ENCODE results near the gene HDAC1. TPM values are rescaled to one million over a fixed set of nuclear protein-coding genes. Genes with fewer than 3 reads are reported as not detected.

Gene HDAC1
- total RNA-seq, 1 donor from 2014 or later: 40.4 TPM

- H3K36me3 ChIP-seq: peaks cover 83% of the 10 kb centered on the region
- no peak for TF ChIP-seq CTCF (IDR thresholded peaks at IDR 0.05; ENCODE audit: borderline replicate concordance)
- H3K27me3 ChIP-seq (ENCODE audit: low read depth): no peaks in the 10 kb centered on the region
- H3K4me3 ChIP-seq: no peak overlapping the region
- no peaks in the 10 kb centered on the region for H3K9me3 ChIP-seq (replicated peaks)
- peaks cover 9% of the 10 kb centered on the region for H3K4me1 ChIP-seq
- no peak overlapping the region for H3K27ac ChIP-seq (replicated peaks)
- no peak for DNase-seq
- intact Hi-C loops (cut with micrococcal nuclease): no loop called here
Measured at GRCh38 chr1:32329931-32330466, 38.1 kb downstream of the HDAC1 start.

GRCh38 chr1:32330558-32331151, 38.8 kb downstream of the HDAC1 start:
- no peaks in the 10 kb centered on the region for H3K9me3 ChIP-seq (replicated peaks)
- no peak for DNase-seq
- H3K36me3 ChIP-seq: peaks cover 76% of the 10 kb centered on the region
- H3K27ac ChIP-seq (replicated peaks): no peak overlapping the region
- TF ChIP-seq CTCF (IDR thresholded peaks at IDR 0.05; ENCODE audit: borderline replicate concordance): no peak
- H3K4me1 ChIP-seq: peaks cover 14% of the 10 kb centered on the region
- no peaks in the 10 kb centered on the region for H3K27me3 ChIP-seq (ENCODE audit: low read depth)
- no peak overlapping the region for H3K4me3 ChIP-seq
- intact Hi-C loops (cut with micrococcal nuclease): no loop called here

GRCh38 chr1:32331549-32331948, 39.7 kb downstream of the HDAC1 start:
- H3K27me3 ChIP-seq (ENCODE audit: low read depth): no peaks in the 10 kb centered on the region
- no peak for DNase-seq
- H3K4me3 ChIP-seq: no peak overlapping the region
- peaks cover 23% of the 10 kb centered on the region for H3K4me1 ChIP-seq
- H3K27ac ChIP-seq (replicated peaks): no peak overlapping the region
- no peak for TF ChIP-seq CTCF (IDR thresholded peaks at IDR 0.05; ENCODE audit: borderline replicate concordance)
- intact Hi-C loops (cut with micrococcal nuclease): no loop called here
- H3K9me3 ChIP-seq (replicated peaks): no peaks in the 10 kb centered on the region
- peaks cover 70% of the 10 kb centered on the region for H3K36me3 ChIP-seq

- DNase-seq: no peak
- H3K9me3 ChIP-seq (replicated peaks): no peaks in the 10 kb centered on the region
- no peak for TF ChIP-seq CTCF (IDR thresholded peaks at IDR 0.05; ENCODE audit: borderline replicate concordance)
- intact Hi-C loops (cut with micrococcal nuclease): no loop called here
- H3K36me3 ChIP-seq: peaks cover 61% of the 10 kb centered on the region
- H3K27ac ChIP-seq (replicated peaks): no peak overlapping the region
- no peaks in the 10 kb centered on the region for H3K27me3 ChIP-seq (ENCODE audit: low read depth)
- H3K4me3 ChIP-seq: no peak overlapping the region
- H3K4me1 ChIP-seq: peaks cover 32% of the 10 kb centered on the region
Measured at GRCh38 chr1:32332290-32333079, 40.6 kb downstream of the HDAC1 start.

- H3K27me3 ChIP-seq (ENCODE audit: low read depth): no peaks in the 10 kb centered on the region
- intact Hi-C loops (cut with micrococcal nuclease): no loop called here
- no peak for DNase-seq
Measured at GRCh38 chr1:32333251-32333963, 41.5 kb downstream of the HDAC1 start.

More at GRCh38 chr1:32333251-32333963, 41.5 kb downstream of the HDAC1 start:
- Histone ChIP-seq H3K9me3 (replicated peaks) (no peaks in the 10 kb centered on the region), H3K27ac (replicated peaks) (no peak overlapping the region), H3K4me1 (peaks cover 42% of the 10 kb centered on the region), H3K36me3 (peaks cover 51% of the 10 kb centered on the region), H3K4me3 (no peak overlapping the region)
- TF ChIP-seq CTCF (IDR thresholded peaks at IDR 0.05; ENCODE audit: borderline replicate concordance): no peak
